HUDEP-2 (cell line): ENCODE measurements around the gene OR5B2.
"Not testable (repeated sequence)": the region's sequence is repeated elsewhere in the genome, so short reads cannot be mapped to it uniquely, and the experiment has no call there.

ENCODE experiments used
- DNase-seq, 76 experiments: peaks; one replicate each; lab custom pipeline; 2025; ENCODE audit not compliant: unreplicated experiment in 76 of 76; lab: John Stamatoyannopoulos, UW

Gene OR5B2

GRCh38 chr11:58428021-58428420 lies at the start of gene OR5B2:
Gene OR5B2 (minus strand): TSS chr11:58428121. CDS start chr11:58423261, 4,860 bp downstream.
- no peak for DNase-seq

GRCh38 chr11:58471892-58472291 lies 44.0 kb upstream of the OR5B2 start:
- DNase-seq = no peak

- DNase-seq = no peak
Measured at GRCh38 chr11:58466293-58466692, 38.4 kb upstream of the OR5B2 start.

- no peak for DNase-seq
Measured at GRCh38 chr11:58465690-58466089, 37.8 kb upstream of the OR5B2 start.

GRCh38 chr11:58451585-58451984 lies 23.7 kb upstream of the OR5B2 start:
- DNase-seq = no peak

GRCh38 chr11:58446294-58446693 lies 18.4 kb upstream of the OR5B2 start:
- DNase-seq = no peak

- no peak for DNase-seq
Measured at GRCh38 chr11:58444300-58444699, 16.4 kb upstream of the OR5B2 start.

GRCh38 chr11:58442136-58442535 lies 14.2 kb upstream of the OR5B2 start, which contains the start of gene OR5B12:
Gene OR5B12 (minus strand): TSS chr11:58442236. CDS start chr11:58440151, 2,085 bp downstream.
- no peak for DNase-seq

GRCh38 chr11:58438486-58438885 lies 10.6 kb upstream of the OR5B2 start:
- no peak for DNase-seq

GRCh38 chr11:58434217-58434616 lies 6.3 kb upstream of the OR5B2 start:
- no peak for DNase-seq

- no peak for DNase-seq
Measured at GRCh38 chr11:58433638-58434203, 5.8 kb upstream of the OR5B2 start.

GRCh38 chr11:58429273-58429672 lies 1.4 kb upstream of the OR5B2 start:
- DNase-seq = no peak

- no peak for DNase-seq
Measured at GRCh38 chr11:58406774-58407173, 21.1 kb downstream of the OR5B2 start, which contains the start of gene OR5B3. Gene OR5B3 (minus strand): TSS chr11:58406874. CDS start chr11:58403409, 3,465 bp downstream.

GRCh38 chr11:58399622-58400021 lies 28.3 kb downstream of the OR5B2 start:
- DNase-seq = not testable (repeated sequence)

- DNase-seq = no peak
Measured at GRCh38 chr11:58395581-58395980, 32.3 kb downstream of the OR5B2 start.

GRCh38 chr11:58394195-58394594 lies 33.7 kb downstream of the OR5B2 start:
- no peak for DNase-seq

- DNase-seq = no peak
Measured at GRCh38 chr11:58392746-58393145, 35.2 kb downstream of the OR5B2 start.

GRCh38 chr11:58391879-58392278 lies 36.0 kb downstream of the OR5B2 start:
- DNase-seq = no peak

GRCh38 chr11:58390551-58391063 lies 37.3 kb downstream of the OR5B2 start:
- no peak for DNase-seq
